HepG2 (cell line): ENCODE results near the gene HENMT1.

Experiments
- HOXA7 ChIP-seq: sonication (generic); formaldehyde crosslinking; IDR thresholded peaks from 2 replicates; pipeline ENCODE4 v1.8.1; 2022; ENCODE audit warnings: mild to moderate bottlenecking, missing genetic modification reagents, moderate library complexity
- RXRA ChIP-seq: sonication (generic); formaldehyde crosslinking; IDR thresholded peaks from 2 replicates; pipeline ENCODE4 v1.5.1; 2020; ENCODE audit warnings: missing genetic modification reagents
- THAP9 ChIP-seq: sonication (generic); formaldehyde crosslinking; IDR thresholded peaks from 2 replicates; pipeline ENCODE4; 2020; ENCODE audit warnings: missing genetic modification reagents, mild to moderate bottlenecking, borderline replicate concordance

- TF ChIP-seq RXRA (peak; percentile 59; the same call in 1 of the 2 replicates), HOXA7 (CRISPR knock-in tag) (0 out of 2 replicates have a peak, but pooled peaks have one; percentile 9), THAP9 (peak; percentile 94; the same call in 1 of the 2 replicates)
Observed at GRCh38 chr1:108691942-108692723, 31.2 kb upstream of the HENMT1 start, which contains the start of gene PRPF38B.
